SIG-M5 (cell line): ENCODE measurements around the gene OR2T3.
"Not testable (repeated sequence)": the region's sequence is repeated elsewhere in the genome, so short reads cannot be mapped to it uniquely, and the experiment has no call there.

Experiments used
- DNase-seq: peaks from one replicate; lab custom pipeline; 2025; lab: John Stamatoyannopoulos, UW

Gene OR2T3

GRCh38 chr1:248472111-248472510 is 1.0 kb upstream of the OR2T3 start:
- DNase-seq: not testable (repeated sequence)

GRCh38 chr1:248475660-248476059 is 2.5 kb downstream of the OR2T3 start:
- DNase-seq: not testable (repeated sequence)

DNA sequence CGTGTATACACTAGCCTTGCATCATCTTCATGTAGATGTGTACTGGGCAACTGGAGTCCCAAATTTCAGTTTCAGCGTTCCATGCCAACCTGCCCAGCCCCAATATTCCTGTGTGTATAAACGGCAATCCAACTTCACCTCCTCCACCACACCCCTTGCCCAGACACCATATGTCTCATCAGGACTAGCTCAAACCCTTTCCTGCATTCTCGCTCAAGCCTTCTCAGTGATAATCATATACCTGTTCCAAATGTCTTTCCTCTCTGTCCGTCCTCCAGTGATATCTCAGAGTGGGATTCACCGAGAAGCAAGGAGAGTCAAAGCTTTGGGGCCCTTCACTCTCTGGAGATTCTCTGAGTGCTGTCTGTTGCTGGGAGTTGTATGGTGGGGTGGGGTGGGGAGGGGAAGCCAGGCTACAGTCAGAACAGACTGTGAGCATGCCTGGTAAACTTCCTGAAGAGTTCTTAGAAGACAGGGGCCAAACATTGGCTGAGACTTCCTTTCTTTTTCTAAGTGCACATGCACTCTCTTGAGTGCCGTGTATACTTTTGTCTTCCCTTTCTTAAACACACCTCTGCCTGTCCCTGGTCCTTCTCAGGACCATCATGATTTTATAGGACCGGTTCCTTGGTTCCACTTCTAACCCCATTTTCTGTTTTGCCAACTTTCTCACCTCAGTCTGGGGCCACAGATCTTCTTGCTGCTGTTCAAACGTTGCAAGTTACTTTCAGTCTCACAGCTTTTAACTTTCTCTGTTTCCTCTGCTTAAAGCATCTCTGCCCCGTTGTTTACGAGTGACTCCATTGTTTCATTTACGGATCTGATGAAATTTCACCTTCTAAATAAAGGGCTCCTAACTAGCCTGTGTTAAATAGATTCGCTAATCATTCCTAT is 8.8 kb downstream of the OR2T3 start:
- not testable (repeated sequence) for DNase-seq

DNA sequence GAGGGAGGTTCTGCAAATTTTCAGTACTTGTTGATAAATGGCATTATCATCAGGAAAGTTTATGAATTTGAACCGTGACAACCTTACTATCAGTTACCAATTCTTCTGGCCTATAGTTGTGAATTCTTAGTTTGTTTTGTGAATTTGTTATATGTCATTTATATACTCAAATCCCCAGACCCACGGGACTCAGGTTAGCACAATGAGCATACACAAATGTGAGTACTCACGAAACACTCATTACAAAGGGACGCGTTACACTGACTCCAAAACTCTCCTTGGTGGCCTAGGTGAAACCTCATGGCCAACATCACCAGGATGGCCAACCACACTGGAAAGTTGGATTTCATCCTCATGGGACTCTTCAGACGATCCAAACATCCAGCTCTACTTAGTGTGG is 15.1 kb downstream of the OR2T3 start, which contains the start of gene OR2T5:
OR2T5 (plus strand) TSS at position 301 of the 400 bp plus-strand sequence; CDS start at position 301, 0 bp downstream.
- not testable (repeated sequence) for DNase-seq

GRCh38 chr1:248496661-248497060 is 23.5 kb downstream of the OR2T3 start:
- DNase-seq: not testable (repeated sequence)

DNA sequence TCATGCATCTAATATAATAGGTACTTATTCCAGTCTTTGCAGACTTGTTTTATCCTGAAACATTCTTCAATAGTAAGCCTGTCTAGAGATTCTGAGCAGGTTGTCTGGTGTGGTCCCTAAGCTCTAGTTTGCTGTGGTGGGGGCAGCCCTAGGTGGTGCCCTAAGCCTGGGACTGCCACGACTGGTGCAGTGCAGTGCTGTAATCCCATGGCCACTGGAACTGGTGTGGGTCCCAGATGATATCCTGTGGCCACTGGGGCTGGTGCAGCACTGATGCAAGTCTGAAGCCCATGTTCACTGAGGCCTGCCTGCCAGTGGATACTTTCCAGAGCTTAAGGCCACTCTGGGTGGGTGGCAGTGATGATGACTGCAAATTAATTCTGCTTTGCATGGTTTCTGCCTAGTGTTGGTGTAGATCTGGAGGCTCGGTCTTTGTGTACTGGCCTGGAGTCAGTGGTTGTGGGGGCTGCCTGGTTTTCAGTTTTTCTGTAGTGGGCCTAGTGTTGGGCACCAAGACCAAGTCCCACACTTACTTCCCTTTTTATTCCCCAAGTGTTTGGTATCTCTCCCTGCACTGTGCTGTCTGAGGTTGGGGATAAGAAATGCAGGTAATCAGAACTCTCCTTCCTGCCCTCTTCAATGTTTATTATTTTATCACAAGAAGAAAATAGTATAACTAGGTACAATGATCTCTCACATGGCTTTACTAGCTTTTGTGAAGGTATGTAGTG is 27.3 kb downstream of the OR2T3 start:
- not testable (repeated sequence) for DNase-seq

GRCh38 chr1:248507773-248508172 is 34.6 kb downstream of the OR2T3 start, which contains the start of gene OR2G6:
Gene OR2G6 (plus strand): TSS chr1:248508073. CDS start chr1:248521647, 13,574 bp downstream.
- not testable (repeated sequence) for DNase-seq

DNA sequence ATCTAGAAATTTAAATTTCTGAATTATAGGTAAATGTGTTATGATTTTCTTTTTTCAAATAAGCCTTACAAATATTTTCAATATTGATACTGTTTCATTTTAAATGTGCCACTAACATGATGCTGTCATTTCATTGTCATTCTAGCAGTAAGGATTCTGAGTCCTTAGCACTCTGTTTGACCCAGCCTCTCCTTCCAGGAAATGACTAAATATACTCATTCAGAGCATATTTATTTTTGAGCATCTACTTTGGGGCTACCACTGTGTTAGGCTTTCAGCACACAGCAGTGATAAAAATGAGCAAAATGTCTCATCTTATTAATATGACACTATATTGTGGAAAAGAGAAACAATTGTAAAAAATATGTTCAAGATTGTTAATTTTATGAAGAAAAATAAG is 37.1 kb downstream of the OR2T3 start:
- DNase-seq: not testable (repeated sequence)

- DNase-seq: no peak
Observed at GRCh38 chr1:248521856-248522255, 48.7 kb downstream of the OR2T3 start.
